ENCODE measurements around the gene VDAC1.

VDAC1 gene

DNA sequence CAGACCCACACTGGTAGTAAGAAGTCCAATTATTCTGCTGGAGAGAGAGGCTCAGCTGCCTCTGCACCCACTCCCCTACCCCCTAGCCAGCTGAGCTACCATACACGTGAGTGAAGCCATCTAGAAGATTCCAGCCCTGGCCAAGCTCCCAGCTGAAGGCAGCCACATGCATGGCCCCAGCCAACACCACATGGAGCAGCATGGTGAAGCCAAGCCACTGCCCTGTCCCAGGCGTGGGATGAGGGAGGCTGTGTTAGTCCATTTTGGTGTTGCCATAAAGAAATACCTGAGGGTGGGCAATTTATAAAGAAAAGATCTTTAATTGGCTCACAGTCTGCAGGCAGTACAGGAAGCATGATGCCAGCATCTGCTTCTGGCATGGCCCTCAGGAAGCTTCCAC lies 20.0 kb upstream of the VDAC1 start:
- DNase-seq (ENCODE audit: low spot score) = no peak

DNA sequence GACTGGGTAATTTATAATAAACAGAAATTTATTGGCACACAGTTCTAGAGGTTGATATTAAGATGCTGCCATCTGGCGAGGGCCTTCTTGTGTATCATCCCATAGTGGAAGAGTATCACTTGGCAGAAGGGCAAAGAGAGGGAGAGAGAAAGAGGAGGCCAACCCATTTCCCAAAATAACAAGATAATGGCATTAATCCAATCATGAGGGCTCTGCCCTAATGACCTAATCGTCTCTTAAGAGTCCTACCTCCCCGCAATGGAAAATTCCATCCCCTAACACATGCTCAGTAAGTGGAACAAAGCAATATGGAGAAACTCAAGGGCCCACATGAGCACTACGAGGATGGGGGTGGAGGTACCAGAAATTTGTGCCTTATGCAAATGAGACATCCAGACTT lies 17.6 kb upstream of the VDAC1 start:
- DNase-seq (ENCODE audit: low spot score) = no peak

DNA sequence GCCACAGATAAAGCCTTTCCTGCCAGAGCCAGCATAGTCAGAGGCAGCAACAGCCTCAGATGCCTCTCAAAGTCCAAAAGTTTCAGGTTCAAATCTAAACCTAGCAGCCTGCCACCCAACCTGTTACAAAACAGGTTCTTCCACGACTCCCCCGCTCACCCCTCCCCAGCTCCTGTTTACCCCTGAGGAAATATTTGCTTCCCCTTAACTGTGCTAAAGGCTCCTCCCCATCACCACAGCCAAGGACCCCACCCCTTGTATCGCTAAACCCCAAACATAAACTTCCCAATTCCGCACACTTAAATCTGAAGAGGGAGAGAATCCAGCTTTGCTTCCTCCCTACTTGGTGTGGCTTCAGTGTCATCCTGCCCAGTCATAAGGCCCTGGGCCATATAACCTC lies 15.4 kb upstream of the VDAC1 start:
- no peak for DNase-seq (ENCODE audit: low spot score)

DNA sequence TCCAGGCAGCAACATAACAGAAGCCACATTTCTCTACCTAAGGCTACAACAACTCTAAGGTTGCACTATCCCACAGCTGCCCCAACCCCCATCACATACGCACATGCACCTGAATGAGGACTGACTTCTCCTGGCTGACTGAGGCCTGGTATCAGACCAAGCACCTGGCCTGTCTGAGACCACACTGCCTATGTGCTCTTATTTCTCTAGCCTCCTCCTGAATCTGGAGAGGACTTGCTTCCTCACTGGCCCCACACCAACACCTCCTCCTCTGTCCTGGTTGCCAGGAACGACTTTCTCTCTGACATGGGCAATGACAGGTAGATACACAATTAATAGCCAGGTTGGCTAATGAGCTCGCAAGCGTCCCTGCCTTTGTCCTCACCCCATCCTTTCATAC lies 14.9 kb upstream of the VDAC1 start:
- no peak for DNase-seq (ENCODE audit: low spot score)

DNA sequence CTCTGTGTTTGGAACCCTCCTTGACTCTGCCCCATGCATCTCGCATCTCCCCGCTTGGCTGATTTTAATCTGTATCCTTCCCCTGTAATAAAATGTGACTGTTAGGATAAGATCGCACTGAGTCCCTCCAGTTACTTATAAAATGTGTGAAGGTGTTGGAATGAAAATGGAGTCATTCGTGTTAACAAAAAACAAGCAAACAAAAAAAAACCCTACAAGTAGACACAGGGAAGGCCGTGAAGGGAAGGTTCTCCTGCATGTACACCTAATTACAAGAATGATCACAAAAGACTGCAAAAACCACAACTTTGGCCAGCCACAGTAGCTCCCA lies 14.2 kb upstream of the VDAC1 start:
- DNase-seq (ENCODE audit: low spot score) = no peak

DNA sequence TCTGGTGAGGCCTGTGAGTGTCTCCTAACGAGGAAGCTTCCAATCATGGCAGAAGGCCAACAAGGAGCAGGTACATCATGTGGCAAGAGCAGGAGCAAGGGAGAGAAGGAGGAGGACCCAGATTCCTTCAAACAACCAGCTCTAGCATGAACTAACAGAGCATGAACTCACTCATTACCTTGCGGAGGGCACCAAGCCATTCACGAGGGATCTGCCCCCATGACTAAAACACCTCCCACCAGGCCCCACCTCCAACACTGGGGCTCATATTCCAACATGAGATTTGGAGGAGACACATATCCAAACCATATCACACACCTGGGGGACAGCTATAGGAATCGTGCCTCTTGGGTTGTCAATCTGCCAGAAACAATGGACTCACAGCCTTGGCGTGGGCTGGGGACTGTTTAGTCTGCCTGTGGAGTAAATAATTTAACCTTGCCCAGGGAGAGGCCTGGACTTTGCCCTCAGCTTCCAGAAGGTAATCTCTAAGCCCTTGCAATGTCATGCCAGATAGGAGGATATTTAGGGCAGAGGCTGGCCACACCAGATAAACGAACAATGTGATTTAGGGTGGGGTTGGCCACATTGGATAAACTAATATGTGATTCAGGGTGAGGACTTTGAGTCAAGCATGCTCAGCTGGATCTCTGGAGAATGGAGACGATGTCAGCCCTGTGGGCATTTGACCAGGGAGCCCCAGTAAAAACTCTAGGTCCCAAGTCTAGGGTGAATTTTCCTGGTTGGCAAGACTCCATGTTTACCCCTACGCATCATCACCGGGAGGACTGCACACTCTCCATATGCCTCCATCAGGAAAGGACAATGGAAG lies 13.6 kb upstream of the VDAC1 start:
- no peak for DNase-seq (ENCODE audit: low spot score)

DNA sequence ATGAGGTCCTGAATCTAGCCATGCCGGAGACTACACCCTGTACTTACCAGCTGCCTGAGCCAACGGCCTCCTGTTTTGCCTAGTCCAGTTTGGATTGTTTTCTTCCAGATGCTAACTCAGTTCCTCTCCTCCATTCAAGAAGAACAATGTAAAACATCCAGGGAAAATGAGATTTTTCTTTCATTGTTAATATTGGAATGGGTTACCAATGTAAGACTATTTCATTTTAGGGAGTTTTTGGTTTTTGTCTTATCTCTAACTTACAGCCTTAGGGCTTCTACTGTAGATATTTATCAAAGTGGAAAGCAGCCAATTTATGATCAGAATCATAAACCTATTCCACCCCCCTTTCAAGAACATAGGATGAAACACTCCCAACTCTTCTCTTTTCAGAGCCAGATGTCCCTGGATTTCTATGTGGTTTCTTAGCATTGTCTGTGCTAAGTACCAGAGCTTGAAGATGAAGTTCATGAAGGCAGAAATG lies 3.5 kb upstream of the VDAC1 start:
- DNase-seq (ENCODE audit: low spot score) = no peak

DNA sequence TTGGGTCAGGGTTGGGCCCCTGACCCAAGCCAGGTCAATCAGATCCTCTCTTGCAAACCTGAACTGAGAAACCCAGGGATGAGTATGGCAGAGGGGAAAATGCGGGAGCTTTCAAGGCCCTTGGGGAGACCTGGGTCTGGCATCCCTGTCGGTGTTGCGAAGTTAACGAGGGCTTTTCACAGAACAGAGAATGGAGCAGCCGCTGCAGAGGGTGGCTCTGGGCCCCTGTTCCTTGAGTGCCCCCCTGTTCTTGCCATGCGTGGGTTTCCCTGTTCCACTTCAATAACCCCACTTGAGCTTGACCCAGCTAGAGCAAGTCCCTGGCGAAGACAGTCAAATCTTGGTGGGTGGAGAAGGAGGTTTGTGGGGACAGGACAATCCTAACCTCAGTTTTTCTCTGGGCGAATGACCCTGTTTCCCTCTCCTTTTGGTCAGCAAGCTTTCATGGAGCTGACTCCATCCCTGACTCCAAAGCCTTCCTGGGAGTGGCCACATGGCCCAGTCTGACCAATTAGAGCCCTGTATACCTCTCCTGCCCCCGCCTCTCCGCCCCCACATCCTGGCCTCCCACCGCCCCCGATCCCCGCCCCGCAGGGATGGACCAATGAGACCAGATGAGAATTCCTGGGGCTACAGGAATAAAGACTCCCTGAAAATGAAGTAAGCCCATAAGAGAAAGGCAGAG lies 2.9 kb upstream of the VDAC1 start:
- no peak for DNase-seq (ENCODE audit: low spot score)

DNA sequence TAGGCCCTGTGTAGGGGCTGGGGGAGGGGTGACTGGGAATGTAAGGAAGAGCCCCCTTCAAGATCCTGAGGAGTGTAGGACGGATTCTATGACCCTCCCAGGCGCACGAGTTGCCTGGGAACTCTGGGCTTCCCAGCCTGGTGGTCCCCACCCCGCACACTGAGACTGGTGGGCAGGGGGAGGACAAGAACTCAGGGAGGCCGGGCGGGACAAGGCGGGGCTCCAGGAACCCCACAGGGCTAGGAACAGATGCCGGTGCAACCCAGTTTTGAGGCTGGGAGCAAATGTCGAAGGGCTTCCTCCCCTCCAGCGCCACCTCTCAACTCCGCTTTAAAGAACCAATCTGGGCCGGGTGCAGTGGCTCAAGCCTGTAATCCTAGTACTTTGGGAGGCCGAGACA lies 1.3 kb upstream of the VDAC1 start:
- DNase-seq (ENCODE audit: low spot score) = no peak

DNA sequence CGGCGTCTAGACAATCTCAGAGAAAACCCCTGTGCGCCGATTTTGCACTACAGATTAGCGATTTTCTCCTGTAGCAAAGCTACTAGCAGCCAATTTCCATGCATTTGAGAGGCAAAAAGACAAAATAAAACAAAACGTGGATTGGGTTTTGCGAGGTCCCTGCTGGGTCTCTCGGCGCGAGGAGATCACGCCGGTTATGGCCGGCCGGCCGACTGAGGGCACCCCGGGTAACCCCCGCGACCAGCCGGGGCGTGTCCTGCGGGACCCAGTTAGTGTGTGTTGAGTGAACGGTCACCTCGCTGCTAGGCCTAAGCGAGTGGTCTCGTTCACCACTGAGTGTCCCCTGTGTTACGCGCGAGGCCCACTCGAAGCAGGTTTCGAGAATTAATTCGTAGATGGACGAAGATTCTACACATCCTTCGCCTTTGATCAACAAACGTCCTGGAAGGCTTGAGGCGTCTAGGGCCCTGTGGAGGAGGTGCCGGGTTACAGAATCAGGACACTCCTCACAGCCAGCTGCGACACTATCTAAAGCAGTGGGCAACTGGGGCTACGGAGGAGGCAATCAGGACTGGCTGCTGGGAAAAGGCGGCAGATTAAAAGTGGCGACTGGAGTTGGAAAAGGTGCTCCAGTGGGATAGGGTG lies 764 bp upstream of the VDAC1 start:
- DNase-seq (ENCODE audit: low spot score) = no peak

DNA sequence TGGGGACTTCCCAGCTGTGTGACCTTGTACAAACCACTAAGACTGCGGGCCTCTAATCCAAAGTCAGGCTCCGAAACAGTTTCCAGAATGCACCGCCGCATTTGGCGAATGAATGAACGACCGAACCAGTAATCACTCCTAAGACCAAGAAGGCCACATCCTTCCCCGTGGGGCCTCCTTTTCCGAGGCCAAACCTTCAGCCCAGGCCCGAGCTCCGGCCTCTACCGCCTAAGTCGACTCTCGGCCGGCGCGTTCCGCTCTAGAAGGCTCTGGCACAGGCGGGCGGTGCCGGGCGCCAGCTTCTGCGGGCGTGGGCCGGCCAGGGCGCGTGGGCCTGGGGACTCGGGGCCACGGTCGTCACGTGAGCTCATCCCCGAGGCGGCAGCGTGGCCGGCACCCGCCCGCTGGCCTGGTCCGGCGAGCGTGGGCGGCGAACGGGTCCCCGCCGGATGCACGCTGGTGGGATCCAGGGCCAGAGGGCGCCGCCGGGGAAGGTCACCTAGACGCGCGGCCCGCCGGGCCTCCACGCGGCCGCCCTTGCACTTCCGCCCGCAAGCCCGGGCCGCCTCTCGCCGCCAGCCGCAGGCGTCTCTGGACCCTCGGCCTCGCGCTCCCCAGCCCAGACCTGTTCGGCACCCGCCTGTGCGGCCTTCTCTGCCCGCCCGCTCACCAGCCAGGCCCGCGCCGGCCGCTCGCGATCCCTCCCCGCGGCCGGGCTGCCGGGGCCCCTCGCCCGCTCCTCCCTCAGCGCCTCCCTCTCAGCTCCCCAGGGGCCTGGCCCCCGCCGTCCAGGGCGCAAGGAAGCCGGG lies 754 bp downstream of the VDAC1 start:
- peak; percentile 31 for DNase-seq (ENCODE audit: low spot score)

DNA sequence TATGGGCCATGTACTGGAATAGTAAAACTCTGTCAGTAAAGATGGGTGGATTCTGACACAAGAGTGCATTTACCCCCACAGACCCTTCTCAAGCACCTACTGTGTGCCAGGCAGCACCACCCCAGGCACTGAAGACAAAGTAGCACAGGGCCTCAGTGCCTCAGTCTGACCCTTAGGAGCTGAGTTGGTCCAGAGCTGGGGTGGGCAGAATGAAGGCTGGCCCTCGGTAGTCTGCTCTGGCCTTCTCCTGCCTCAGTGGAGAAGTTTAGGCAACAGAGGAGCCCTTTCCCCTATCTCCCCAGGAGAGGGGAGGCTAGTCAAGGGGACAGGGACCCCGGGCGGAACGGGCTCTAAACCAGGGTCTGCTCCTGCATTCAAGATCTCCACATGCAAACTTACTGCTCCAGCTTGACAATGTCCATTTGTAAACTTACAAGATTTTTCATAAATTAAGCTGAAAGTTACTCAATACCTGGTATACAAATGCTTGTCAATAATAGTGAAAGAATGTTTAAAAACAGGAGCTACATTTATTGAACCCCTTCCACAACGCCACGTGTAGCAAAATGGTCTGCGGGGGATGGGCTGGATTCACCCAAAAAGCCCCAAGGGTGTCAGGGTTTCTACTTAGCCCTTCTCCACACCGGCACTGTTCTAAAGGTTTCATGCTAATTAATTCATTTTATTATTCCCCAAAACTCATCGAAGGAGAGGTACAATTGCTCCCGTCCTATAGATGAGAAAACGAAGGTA lies 1.5 kb downstream of the VDAC1 start:
- DNase-seq (ENCODE audit: low spot score) = no peak

DNA sequence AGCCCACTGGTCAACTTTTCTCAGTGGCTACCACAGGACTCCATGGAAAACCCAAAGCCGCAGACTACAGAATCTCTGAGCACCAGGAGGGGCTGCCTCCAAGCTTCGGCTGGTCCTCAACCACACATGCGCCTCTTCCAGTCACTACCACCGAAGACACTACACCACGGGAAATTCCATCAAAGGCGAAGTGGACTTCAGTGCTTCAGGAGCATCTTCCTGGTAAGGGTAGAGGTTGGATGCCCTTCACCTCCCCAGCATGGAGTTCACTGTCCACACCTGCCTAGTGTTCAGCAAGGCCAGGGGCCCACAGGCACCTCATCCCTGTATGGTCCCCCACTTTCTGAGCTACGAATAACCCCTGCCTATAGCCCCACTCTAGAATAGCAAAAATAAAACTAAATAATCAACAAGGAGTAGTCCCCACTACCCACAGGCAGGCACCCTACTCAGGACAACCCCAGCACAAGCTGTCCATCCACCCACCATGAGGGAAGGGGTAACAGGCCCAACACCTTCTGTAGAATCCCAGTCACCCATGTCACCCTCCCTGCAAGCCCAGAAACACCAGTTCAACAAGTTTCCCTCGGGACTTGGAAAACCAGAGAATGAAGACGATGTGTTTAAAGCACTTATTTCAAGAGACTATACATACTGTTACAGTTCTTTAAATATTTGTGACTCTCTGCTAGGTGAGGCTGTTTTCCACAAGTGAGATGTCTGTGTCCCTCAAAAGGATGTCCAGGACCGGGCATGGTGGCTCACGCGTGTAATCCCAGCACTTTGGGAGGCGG lies 2.6 kb downstream of the VDAC1 start:
- DNase-seq (ENCODE audit: low spot score) = no peak

DNA sequence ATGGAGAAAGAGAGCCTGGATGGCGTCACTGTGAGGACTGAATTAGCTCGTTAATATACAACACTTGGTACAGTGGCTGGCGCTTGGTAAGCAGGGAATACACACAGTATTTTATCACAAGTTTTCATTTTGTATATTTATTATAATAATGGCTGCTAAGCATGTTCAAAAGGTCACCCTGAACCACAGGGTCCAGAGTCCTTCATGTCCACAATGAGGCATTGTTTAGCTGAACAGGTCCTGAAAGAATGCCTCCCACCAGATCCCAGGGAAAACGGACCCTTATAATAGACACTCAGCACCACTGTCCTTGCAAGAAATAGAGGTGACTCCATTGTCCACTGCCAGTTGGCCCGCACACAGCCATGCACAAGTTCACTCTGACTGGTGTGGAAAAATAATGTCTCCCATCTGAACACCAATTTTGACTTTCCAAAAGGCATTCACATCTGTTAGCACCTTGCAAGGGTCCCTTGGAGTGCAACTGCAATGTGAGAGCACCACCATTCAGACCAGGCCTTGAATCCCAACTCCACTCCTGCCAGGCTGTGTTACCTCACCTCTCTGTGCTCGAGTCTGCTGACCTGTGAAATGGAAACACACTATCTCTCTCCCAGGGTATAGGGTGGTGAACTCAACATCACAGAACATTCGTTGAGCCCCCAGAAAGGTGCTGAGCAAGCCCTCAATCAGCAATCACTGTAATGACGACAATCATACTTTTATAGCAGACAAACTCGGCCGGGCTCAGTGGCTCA lies 3.9 kb downstream of the VDAC1 start:
- DNase-seq (ENCODE audit: low spot score) = no peak

DNA sequence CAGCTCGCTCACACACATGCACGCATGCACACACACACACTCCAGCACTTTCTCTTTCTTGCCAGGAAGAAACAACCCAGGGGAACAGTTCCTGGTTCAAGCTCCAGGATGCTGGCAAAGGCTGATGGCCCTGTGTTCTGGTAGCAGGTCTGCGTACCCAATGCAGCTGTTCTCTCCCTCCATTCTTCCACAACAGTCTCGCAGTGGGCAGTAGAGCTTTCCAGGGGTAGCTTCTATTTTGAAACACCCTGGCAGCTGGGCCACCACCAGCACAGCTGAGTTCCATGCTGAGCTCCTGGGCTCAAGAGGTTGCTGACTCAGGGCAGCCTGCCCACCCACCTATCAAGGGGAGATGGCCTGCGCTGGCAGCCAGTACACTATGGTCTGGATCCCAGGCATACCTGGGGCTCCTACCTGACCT lies 4.7 kb downstream of the VDAC1 start:
- DNase-seq (ENCODE audit: low spot score) = no peak

DNA sequence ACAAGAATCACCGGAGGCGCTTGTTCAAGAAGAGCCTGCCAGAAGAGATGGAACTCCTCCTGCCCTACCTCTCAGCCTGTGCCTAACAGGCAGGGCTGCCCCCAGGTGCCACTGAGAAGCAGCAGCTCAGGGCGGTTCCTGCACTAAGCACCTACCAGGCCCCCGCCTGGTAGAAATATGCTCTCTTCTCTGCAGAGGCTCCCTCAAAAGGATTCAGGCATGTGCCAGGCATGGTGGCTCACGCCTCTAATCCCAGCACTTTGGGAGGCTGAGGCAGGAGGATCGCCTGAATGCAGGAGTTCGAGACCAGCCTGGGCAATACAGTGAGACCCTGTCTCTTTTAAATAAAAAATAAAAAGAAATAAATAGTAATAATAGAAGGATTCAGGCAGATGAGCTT lies 6.0 kb downstream of the VDAC1 start:
- DNase-seq (ENCODE audit: low spot score) = no peak

DNA sequence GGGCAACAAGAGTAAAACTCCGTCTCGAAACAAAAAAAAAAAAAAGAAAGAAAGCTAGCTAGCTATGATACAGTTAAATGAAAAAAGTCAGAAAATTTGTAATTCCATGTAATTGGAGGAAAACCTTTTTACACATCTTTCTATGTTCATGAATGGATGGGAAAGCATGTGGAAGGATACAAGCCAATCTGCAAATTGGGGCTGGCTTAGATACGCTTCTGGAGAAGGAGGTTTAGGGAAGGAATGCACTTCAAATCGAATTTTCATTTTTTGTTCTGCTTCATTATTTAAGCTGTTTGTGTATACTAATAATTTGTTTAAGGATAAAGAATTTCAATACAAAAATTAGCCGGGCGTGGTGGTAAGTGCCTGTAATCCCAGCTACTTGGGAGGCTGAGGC lies 6.7 kb downstream of the VDAC1 start:
- no peak for DNase-seq (ENCODE audit: low spot score)

DNA sequence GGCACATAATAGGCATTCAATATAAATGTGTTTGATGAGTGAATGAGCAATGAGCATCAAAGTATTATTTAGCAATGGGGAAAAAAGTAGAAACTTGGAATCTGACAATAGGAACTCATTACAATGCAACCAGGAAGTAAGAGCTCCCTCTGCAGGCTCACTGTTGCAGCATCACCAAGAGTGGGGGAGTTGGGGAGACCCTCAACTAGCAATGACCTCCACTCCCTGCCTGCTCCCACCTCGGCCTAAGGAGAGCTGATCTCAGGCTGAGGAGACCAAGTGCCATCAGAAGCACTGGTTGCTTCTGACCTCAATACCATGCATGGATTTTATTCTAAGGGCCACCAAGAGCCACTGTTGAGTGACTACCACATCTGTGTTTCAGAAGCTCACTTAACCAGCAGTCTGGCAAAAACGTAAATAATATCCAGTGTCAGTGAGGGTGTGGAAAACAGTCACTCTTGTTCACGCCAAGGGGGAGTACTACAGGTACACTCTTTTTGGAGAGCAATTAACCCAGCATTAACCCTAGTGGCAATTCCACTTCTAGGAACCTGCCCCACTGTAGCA lies 8.0 kb downstream of the VDAC1 start:
- no peak for DNase-seq (ENCODE audit: low spot score)

DNA sequence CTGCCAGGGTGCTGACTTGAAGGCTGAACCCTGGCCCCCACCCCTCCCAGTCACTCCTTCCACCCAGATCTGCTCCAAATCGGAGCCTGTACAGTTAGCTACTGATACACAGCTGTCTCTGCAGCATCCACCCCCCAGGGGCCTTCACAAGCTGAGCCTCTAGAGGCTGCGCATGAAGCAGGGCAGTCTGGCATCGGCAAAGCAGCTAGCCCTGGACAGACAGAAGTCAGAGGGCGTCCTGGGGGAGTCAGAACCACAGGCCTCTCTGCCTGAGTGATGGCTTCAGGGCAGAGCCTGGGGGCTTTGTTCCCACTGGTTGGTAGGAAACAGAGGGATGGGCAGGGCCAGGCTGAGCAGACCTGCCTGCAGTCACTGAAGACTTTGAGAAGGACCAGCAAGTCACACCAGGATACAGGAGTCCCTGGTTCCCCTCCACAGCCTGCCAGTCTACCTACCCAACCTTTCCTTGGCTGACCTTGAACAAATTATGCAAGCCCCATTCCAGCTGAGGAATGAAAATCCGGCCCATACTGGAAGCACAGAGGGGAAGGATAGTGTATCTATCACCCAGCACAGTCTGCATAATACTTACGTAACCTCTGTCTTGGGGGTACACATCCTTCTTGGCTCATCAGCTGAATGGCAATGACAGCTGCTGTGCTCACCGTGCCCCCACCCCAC lies 8.8 kb downstream of the VDAC1 start:
- DNase-seq (ENCODE audit: low spot score) = no peak

Measured in CD4-positive, alpha-beta T cell treated with Interleukin-2 at 100 ng/mL for 4 hours (primary cell).